Measurements from ENCODE around the gene DOCK4. TPM values are rescaled to one million over a fixed set of nuclear protein-coding genes. Genes with fewer than 3 reads are reported as not detected.

Gene DOCK4
- total RNA-seq, 1 donor from 2014 or later: 18.5 TPM

DNA sequence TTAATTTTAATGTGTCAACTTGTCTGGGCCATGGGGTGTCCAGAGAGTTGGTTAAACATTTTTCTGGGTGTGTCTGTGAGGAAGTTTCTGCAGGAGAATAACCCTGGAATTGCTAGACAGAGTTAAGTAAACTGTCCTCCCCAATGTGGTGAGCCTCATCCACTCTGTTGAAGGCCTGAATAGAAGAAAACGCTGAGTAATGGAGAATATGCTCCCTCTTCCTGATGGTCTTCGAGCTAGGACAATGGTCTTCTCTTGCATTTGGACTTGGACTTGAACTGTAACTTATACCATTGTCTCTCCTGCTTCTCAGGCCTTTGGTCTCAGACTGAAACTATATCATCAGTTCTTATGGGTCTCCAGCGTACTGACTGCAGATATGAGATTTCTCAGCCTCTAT lies 347.9 kb downstream of the DOCK4 start:
- DNase-seq (ENCODE audit: low spot score): no peak
- intact Hi-C loops (cut with DNase I): loop anchor here (5.0 kb wide), 1 partner anchor 101 kb away; no protein-coding TSS in a partner anchor

DNA sequence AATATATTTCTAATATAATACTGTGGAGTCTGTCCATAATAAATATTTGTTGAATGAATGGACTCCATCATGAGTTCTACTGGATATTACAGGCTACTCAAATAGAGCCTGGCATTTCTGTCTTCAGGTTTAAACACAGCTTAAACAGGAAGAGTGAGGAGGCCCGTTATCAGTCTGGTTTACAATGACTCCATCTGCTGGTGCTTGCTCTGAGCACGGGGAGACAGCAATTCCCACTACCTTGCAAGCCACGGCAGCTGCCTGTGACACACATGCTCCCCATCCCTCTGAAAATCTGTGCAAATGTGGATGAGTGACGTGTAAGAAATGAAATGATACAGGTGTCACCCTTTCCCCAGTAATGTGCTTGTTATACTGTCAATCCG lies 350.4 kb downstream of the DOCK4 start:
- no peak for DNase-seq (ENCODE audit: low spot score)
- intact Hi-C loops (cut with DNase I): loop anchor here (5.0 kb wide), 1 partner anchor 99 kb away; no protein-coding TSS in a partner anchor

DNA sequence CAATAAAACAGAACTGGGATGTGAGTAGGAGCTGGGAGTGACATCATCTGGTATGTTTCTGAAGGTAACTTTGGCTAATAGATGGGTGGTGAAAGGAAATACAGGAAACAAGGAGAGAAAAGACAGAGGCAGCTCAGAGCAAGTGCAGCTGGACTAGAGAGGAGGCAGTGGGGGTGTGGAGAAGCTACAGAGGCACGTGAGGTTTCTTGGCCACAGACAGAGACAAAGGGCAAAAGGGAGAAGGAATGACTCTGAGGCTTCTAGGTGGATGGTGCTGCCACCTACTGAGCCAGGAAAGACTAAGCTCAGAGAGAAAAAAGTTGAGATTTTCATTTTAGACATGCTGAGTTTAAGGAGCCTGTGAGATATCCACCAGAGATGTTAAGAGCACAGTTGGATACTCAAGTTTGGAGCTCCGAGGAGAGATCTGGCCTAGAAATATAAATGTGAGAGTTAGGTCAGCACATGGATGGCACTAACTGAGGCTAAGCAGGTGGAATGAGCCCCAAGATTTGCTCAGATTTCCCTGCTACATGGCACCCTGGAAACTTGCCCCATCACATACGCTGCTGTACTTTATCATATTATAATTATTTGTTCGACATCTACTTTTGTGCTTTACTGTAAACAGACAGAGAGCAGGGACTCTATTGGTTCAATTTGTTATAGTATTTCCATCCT lies 350.9 kb downstream of the DOCK4 start:
- intact Hi-C loops (cut with DNase I): loop anchor here (5.0 kb wide), 1 partner anchor 98 kb away; no protein-coding TSS in a partner anchor
- DNase-seq (ENCODE audit: low spot score): no peak

DNA sequence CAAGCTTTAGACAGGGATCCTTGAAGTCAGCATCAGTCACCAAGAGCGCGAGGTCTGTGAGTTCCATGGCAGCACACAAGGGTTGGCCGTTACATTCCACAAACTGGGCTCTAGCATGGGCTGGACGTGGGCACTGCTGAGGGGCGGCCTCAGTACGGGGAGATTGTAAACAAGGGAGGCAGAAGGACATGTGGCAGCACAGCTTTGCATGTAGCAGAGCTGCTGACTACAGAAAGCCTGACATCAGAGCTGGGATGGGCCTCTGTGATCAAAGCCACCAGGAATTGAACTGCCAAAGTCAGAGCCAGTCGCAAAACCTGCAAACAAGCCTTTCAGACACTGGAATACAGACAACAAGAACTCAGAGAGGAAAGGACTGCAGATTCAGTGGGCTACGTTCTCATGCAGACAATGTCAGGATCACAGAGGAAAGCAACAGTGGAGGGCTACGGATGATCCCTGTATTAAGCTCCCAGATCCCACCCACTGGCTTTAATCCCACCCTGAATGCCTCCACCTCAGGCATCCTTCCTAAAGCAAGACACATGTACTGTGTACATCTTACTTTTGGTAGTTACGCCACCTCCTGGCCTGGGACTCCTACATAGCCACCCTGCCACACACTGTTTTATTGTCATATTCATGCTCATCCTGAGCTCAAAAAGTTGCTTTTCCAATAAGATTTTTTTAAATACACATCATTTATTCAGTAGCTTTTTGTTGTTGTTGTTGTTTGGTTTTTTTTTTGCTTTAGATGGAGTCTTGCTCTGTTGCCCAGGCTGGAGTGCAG lies 352.8 kb downstream of the DOCK4 start:
- intact Hi-C loops (cut with DNase I): no loop called here

DNA sequence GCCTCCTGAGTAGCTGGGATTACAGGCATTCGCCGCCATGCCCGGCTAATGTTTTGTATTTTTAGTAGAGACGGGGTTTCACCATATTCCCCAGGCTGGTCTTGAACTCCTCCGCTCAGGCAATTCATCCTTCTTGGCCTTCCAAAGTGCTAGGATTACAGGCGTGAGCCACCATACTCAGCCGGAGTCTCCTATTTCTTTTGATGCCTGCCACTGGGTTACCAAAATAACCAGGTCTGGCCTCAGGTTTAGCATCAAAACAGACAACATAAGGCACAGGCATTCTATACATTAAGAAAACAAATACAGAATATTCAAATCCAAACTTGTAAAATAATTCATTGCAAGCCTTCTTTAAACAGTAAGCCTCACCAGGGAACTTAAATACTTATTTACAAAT lies 354.1 kb downstream of the DOCK4 start:
- intact Hi-C loops (cut with DNase I): no loop called here
- no peak for DNase-seq (ENCODE audit: low spot score)

More for the DNA sequence above, 352.8 kb downstream of the DOCK4 start:
- DNase-seq (ENCODE audit: low spot score): no peak

DNA sequence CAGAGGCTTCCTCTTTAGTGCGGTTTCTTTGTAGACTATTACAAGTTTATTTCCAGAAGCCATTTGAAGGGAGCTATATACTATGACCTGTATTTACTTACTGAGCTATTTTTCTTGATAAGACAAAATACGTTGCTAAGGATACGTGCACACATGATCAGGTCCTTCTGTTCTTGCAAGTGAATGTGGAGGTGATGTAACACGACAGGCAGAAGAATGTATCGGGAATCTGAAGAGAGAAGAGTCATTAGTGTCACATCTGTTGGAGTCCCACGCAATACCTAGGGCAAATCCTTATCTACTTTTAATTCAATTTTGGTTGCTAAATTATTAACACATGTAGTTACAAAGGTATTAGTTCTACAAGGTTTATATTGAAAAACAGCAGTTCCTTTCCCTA lies 359.3 kb downstream of the DOCK4 start:
- DNase-seq (ENCODE audit: low spot score): no peak
- intact Hi-C loops (cut with DNase I): no loop called here

DNA sequence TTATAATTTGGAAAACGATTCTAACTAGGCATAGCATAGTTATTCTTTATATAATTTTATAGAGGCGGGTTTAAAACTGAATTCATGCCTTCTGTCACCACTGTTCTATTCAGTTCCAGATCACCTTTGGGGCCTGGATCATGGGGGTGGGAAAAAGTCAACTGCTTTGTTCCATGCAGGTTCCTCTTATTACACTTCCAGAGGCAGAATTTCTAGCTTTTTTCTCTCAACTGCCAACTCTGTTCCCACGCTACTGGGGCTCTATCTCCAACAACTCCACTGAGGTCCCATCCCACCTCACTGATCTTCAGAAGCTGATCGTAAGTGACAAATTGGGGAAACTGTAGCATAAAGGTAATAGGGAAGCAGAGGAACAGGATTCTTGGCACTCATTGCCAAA lies 360.3 kb downstream of the DOCK4 start:
- no peak for DNase-seq (ENCODE audit: low spot score)
- intact Hi-C loops (cut with DNase I): no loop called here

DNA sequence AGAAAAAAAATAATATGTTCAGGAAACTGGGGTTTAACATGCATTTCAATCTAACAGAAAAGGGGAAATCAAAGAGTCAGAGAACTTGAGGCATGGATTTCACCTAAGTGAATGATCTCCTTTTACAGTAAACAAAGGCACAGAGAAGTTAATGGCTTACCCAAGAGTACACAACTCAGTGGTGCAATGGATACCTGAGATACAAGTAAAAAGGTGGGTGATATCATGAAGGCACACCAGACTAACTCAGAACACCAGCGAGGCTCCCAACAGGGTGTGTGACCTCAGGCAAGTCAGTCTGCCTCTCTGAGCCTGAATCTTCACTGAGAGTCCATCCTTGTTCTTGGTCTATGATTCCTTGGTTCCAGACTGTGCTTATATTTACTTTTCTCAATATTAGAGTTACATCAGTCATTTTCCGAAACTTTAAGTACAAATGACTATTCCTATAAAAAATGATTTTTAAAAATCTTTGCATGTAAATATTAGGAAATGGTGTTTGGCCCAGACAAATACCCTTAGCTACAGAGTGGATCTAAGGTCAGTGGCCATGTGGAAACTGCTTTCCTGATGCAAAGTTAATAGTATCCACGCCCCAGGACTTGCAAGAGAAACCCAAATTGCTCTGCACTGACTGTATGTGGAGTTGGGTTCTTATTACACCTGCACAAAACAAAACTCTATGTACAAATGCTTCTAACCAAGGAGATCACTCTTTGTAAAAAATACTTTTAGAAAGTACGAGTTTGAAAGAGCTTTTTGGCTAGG lies 361.1 kb downstream of the DOCK4 start:
- intact Hi-C loops (cut with DNase I): no loop called here
- no peak for DNase-seq (ENCODE audit: low spot score)

DNA sequence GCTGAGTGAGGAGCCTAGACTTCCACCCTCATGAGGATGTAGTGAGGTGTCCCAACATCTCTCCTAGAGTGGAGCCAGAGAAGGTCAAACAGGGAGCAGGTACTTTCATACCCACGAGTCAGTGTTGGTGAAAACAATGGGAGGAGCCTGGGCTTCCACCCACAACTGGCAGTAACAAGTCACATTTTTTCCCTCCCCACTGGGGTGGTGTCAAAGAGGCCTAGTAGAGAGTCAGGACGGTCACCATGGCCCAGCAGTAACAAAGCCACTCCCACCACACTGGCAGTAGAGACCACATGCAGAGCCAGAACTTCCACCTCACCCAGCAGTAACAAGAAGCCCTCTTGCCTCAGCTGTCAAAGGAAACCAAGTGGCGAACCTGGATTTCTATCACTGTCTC lies 363.7 kb downstream of the DOCK4 start:
- intact Hi-C loops (cut with DNase I): no loop called here

DNA sequence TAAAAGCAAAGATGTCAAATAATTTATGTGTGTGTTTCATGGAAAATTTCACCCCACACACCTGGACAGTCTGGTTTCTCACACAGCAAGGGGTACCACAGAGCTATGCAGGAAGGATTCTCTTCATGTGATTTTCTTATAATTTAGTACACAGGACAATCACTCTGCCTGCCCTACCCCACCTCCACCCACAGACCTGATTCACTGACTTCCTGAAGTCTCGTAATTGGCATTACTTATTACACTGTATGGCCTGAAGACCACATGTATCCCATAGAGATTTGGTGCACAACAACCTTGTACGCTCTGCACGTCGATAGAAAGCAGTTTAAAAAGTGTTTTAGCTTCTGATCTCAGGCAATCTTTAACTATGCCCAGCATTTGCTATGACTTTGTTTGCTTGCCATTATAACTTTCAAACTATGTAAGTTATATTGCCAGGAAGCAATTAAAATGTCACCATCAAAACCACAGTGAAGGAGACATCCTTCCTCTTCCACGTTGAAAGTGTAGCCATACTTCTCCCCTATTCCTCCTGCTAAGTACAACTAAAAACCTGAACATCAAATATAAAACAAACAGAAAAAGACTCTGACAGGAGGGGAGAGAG lies 364.5 kb downstream of the DOCK4 start:
- no peak for DNase-seq (ENCODE audit: low spot score)
- intact Hi-C loops (cut with DNase I): no loop called here

More for the DNA sequence above, 363.7 kb downstream of the DOCK4 start:
- no peak for DNase-seq (ENCODE audit: low spot score)

DNA sequence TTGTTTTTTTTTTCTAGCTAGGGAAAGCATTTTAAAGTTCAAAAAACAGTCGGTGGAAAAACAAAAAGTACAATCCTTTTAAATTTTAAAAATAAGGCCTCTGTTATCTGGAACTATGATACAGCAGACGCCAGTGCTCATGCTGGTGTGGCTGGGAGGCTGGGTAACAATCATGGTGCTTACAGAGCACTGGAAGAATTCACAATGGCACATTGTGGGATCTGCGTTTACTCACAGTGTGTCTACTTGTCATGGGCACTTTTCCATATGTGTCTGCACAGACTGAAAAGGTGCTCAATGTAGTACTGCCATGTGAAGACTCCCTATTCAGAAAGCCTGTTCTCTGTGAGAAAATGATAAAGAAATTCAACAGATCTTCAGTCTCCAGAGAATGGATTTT lies 365.7 kb downstream of the DOCK4 start:
- no peak for DNase-seq (ENCODE audit: low spot score)
- intact Hi-C loops (cut with DNase I): no loop called here

DNA sequence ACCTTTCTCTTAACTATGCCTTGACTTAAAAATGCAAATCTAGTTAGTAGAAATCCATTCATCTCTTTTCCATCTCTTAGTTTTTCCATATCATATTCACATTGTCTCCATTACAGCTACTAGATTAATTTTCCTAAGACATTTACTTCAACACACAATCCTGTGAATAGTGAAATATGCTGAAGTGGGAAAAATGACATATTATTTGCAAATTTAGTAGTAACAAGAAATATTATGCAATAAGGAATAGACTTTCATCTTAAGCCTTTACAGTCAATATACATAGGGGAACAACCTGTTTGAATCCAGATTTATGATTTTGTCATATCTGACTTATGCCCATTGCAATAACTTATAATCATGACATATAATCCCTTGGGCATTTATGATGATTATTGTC lies 366.9 kb downstream of the DOCK4 start:
- intact Hi-C loops (cut with DNase I): no loop called here
- DNase-seq (ENCODE audit: low spot score): no peak

DNA sequence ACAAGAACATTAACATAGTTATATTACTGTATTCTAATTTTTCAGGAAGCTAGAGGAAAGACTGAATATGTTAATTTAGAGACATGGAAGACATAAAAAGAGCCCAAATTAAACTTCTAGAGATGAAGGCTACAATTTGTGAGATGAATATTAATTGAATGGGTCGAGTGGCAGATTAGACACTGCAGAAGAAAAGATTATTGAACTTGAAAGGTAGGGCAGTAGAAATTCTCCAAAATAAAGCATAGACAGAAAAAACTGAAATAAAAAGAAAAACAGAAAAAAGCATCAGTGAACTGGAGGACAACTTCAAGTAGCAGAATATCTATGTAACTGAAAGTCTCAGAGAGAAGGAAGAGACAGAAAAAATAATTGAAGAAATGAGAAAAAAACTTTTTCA lies 369.6 kb downstream of the DOCK4 start:
- intact Hi-C loops (cut with DNase I): no loop called here
- DNase-seq (ENCODE audit: low spot score): no peak

DNA sequence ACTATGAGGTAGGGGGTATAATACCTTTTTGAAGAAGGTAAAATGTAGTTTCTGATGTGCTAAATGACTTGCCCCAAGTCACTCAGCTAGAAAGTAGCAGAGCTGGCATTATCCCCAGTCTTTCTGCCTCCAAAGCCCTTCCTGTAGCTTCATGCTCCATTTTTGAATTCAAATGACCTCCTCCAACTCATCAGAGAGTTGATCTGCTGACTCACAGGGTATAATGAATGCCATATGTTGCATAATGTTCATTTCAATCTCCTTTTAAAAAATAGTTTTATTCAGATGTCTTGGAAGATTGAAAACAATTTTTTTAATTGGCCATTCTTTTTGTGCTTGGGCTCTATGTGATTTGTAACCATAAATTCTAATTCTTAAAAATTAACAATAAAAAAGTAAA lies 371.1 kb downstream of the DOCK4 start:
- no peak for DNase-seq (ENCODE audit: low spot score)
- intact Hi-C loops (cut with DNase I): no loop called here

DNA sequence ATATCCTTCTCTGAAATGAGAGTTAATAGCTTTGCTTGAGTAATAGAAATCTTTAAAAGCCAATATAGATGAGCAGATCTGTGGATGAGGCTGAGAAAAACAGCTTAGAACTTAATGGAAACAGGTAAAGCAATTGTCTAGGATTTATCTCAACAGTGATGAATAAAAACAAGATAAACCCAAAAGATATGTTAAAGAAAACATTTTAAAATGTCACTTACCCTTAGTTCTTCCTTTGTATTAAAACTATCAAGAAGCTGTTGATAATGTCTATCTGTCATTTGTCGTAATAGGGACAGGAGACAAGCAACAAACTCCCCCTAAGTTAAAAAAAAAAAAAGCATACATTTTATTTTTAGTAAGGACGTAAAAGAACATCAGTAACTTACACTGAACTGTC lies 371.8 kb downstream of the DOCK4 start:
- intact Hi-C loops (cut with DNase I): no loop called here
- DNase-seq (ENCODE audit: low spot score): no peak

DNA sequence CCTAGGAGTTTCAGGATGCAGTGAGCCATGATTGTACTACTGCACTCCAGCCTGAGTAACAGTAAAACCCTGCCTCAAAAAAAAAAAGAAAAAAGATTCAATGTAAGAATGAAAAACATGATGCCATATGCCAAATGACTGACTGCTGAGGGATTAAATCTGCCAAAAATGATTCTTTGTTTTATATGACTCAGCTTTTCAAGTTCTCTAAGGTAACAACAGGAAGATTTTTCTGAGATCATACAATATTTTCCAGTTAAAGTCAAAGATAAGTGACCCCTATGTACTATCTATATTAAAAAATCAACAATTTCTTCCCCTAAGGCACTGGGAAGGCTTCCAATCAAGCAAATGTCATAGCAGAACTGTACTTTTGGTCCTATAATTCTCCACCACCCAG lies 372.7 kb downstream of the DOCK4 start:
- intact Hi-C loops (cut with DNase I): no loop called here
- DNase-seq (ENCODE audit: low spot score): no peak

DNA sequence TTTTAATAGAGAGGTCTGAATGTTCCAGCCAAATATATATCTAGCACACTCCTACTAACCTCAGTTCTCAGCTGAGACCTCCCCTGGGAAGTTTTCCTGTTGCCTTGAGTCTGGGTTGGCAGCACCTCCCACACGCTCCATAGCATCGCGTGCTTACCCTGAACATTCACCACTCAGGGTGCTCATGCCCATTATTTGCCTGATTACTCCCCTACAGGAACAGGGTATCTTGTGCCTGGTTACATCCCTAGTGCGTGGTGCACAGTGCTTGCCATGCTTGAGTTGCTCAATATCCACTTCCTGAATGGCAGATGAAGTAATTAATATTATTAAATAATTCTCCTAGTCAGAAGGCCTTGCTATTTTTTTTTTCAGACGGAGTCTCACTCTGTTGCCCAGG lies 374.0 kb downstream of the DOCK4 start:
- intact Hi-C loops (cut with DNase I): no loop called here
- no peak for DNase-seq (ENCODE audit: low spot score)

DNA sequence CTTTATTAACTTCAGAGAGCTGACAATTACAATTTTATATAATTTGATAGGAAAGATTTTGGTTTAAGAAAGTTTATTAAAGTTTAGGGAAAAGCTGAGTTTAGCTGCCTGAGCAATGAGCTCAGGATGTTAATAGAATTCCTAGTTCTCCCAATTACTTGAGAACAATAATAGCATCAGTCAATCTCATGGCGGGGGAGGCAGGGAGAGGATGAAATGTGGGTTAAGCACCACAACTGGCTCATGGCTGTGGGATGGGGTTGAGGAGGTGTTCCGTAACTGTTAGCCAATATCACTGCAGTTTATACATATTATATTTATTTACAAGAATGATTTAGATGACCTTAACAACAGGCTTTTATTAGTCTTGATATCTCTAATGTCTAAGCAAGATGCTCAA lies 377.0 kb downstream of the DOCK4 start:
- DNase-seq (ENCODE audit: low spot score): no peak
- intact Hi-C loops (cut with DNase I): no loop called here

DNA sequence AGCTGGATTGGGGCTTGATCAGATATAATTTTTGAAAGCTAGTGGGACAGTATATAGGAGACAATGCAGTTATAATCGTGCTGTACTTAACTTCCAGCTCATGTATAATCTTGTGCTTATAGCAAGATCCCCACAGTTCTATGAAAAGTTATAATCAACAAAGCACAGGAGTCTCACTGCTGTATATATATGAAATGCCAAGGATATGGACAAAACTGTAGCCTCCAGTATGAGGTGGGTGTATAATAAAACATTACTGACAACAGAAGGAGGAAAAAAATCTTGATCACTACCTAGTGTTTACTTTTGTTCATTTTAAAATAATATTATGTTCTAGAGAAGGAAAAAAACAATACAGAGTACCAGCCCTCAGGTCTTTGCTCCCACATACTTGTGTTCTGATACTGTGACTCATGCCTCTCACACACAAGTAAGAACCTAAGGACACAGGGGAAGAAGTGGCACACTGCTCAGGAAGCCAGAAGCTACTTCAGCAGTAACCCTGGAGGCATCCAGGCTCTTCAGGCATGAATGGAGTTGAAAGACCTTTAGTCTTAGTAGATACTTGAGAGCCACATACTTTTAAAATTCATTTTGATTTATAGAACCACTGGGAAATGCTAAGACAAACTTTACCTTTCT lies 378.2 kb downstream of the DOCK4 start:
- intact Hi-C loops (cut with DNase I): no loop called here
- no peak for DNase-seq (ENCODE audit: low spot score)

DNA sequence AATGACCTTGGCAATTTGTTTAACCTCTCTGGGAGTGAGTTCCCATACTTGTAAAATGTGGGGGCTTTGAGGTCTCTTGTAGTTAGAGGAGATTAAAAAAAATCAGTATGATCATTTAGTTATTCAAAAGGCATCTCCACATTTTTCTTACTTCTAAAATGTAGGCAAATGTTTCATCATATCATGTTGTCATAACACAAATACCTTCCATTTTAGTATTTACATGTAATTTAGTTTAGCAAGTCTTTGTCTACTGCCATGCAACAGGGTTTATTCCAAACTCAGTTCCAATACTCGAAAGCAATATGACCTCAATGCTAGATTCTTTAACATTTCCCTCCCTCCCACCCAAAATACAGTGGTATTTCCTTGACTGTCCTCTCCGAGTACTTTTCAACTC lies 381.2 kb downstream of the DOCK4 start:
- DNase-seq (ENCODE audit: low spot score): no peak
- intact Hi-C loops (cut with DNase I): no loop called here
